HUES6 (cell line): ENCODE results near the gene TMPRSS11F.

Experiments
- H3K27ac ChIP-seq: 2 replicates; pipeline ENCODE4 v1.7.0; 2013; ENCODE audit warnings: low read depth, mild to moderate bottlenecking, low read length, inconsistent platforms
- H3K27me3 ChIP-seq: 2 replicates; pipeline ENCODE4 v1.6.1; 2013; ENCODE audit warnings: low read length; ENCODE audit not compliant: control insufficient read depth, insufficient read depth
- H3K36me3 ChIP-seq: 2 replicates; pipeline ENCODE4 v1.6.1; 2013; ENCODE audit warnings: low read length; ENCODE audit not compliant: control insufficient read depth, insufficient read depth
- H3K4me1 ChIP-seq: 2 replicates; pipeline ENCODE4 v1.6.1; 2013; ENCODE audit warnings: low read length; ENCODE audit not compliant: control insufficient read depth, insufficient read depth
- H3K4me3 ChIP-seq: 2 replicates; pipeline ENCODE4 v1.5.1; 2013; ENCODE audit warnings: low read depth, low read length
- H3K9ac ChIP-seq: one replicate; pipeline ENCODE4 v1.6.1; 2013; ENCODE audit warnings: mild to moderate bottlenecking, low read length
- H3K9me3 ChIP-seq: 2 replicates; pipeline ENCODE4 v1.6.1; 2013; ENCODE audit warnings: low read depth, low read length; ENCODE audit not compliant: control insufficient read depth, insufficient read depth

TMPRSS11F gene

DNA sequence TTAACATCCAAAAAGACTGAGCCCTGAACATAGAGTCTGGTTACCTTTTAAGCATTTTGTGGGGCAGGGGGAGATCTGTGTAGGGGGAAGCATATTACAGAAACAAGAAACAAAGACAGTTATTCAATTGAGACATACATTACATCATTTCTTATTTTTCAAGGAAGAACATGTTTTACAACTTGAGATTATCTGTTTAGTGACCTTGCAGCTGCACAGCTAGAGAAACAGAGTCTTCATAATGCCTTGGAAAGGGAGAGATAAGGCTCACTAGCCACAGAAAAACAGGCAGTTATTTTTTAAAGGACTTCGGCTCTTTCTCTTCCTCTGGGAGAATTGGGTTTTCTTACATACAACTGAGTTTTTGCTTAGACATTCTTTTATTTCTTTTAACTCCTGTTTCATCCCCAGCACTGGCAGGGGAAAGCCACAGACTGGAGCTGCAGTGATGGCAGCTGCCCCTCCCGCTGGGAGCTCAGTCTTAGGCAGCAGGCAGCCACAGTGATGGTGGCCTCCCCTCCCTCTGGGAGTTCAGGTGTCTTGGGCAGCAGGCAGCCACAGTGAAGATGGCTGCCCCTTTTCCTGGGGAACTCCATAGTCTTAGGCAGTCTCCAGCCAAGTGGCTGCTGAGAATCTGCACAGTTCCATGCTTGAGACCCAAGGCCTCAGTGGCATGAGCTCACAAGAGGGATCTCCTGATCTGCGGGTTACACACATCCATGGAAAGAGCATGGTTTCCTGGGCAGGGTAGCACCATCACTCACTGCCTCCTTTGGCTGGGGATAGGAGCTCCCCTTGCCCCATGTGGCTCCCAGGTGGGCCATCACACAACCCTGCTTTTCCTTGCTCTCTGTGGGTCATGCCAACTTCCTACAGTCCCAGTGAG lies 19.4 kb upstream of the TMPRSS11F start:
- Histone ChIP-seq H3K9ac (no peak overlapping the region), H3K36me3 (no peaks in the 10 kb centered on the region), H3K4me1 (peaks cover 5% of the 10 kb centered on the region; the same call in 1 of the 2 replicates), H3K9me3 (0 out of 2 replicates have a peak, but pooled peaks cover 9% of the 10 kb centered on the region), H3K27me3 (no peaks in the 10 kb centered on the region), H3K27ac (no peak overlapping the region), H3K4me3 (no peak overlapping the region)

DNA sequence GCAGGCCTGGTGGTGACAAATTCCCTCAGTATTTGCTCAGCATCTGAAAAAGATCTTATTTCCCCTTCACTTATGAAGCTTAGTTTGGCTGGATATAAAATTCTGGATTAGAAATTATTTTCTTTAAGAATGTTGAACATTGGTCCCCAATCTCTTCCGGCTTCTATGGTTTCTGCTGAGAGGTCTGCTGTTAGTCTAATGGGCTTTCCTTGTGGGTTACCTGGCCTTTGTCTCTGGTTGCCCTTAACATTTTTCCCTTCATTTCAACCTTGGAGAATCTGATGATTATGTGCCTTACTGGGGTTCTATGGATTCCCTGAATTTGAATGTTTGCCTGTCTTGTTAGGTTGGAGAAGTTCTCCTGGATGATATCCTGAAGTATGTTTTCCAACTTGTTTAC lies 17.4 kb upstream of the TMPRSS11F start:
- Histone ChIP-seq H3K4me3 (no peak overlapping the region), H3K27ac (no peak overlapping the region), H3K36me3 (no peaks in the 10 kb centered on the region), H3K9me3 (0 out of 2 replicates have a peak, but pooled peaks cover 9% of the 10 kb centered on the region), H3K4me1 (peaks cover 1% of the 10 kb centered on the region; the same call in 1 of the 2 replicates), H3K27me3 (no peaks in the 10 kb centered on the region), H3K9ac (no peak overlapping the region)

DNA sequence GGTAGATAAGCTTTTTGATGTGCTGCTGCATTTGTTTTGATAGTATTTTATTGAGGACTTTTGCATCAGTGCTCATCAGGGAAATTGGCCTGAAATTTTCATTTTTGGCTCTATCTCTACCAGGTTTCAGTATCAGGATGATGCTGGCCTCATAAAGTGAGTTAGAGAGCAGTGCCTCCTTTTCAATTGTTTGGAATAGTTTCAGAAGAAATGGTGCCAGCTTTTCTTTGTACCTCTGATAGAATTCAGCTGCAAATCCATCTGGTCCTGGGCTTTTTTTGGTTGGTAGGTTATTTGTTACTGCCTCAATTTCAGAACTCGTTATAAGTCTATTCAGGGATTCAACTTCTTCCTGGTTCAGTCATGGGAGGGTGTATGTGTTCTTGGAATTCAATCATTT lies 15.6 kb upstream of the TMPRSS11F start:
- H3K9me3 ChIP-seq = 0 out of 2 replicates have a peak, but pooled peaks cover 9% of the 10 kb centered on the region
- H3K27me3 ChIP-seq = no peaks in the 10 kb centered on the region
- H3K4me3 ChIP-seq = no peak overlapping the region
- H3K4me1 ChIP-seq = no peaks in the 10 kb centered on the region
- H3K27ac ChIP-seq = no peak overlapping the region
- no peak overlapping the region for H3K9ac ChIP-seq
- H3K36me3 ChIP-seq = no peaks in the 10 kb centered on the region

- no peak overlapping the region for H3K27ac ChIP-seq
- H3K36me3 ChIP-seq = no peaks in the 10 kb centered on the region
- 0 out of 2 replicates have a peak, but pooled peaks cover 2% of the 10 kb centered on the region for H3K9me3 ChIP-seq
- H3K4me1 ChIP-seq = no peaks in the 10 kb centered on the region
- H3K27me3 ChIP-seq = no peaks in the 10 kb centered on the region
- H3K4me3 ChIP-seq = no peak overlapping the region
- H3K9ac ChIP-seq = no peak overlapping the region
Observed at GRCh38 chr4:68141852-68142251, 12.2 kb upstream of the TMPRSS11F start.

DNA sequence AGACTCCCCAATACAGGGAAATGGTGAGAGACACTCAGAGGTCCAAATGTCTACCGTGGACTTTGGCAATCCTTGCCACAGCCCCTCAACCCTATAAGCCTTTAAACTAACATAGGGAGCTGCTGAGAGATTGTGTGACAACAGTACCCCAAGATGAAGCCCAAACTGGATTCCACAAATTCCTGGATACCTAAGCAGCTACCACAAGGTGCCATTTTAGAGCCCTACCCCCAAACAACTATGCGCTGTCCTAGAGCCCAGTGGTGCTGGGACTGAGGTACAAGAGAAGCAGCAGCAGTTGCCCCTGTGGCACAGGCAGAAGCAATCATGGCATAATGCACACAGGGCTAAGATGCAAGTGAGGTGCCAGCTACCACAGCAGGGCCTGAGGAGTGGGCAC lies 2.7 kb upstream of the TMPRSS11F start:
- no peaks in the 10 kb centered on the region; the same call in 1 of the 2 replicates for H3K9me3 ChIP-seq
- H3K4me3 ChIP-seq = no peak overlapping the region
- H3K36me3 ChIP-seq = no peaks in the 10 kb centered on the region
- H3K27ac ChIP-seq = no peak overlapping the region
- no peaks in the 10 kb centered on the region for H3K4me1 ChIP-seq
- H3K27me3 ChIP-seq = no peaks in the 10 kb centered on the region
- H3K9ac ChIP-seq = no peak overlapping the region

- Histone ChIP-seq H3K36me3 (no peaks in the 10 kb centered on the region), H3K9me3 (no peaks in the 10 kb centered on the region), H3K27ac (no peak overlapping the region), H3K4me1 (peaks cover 8% of the 10 kb centered on the region; the same call in 1 of the 2 replicates), H3K9ac (no peak overlapping the region), H3K27me3 (no peaks in the 10 kb centered on the region), H3K4me3 (no peak overlapping the region)
Observed at GRCh38 chr4:68124262-68124661, 5.4 kb downstream of the TMPRSS11F start.

GRCh38 chr4:68123525-68123924 lies 6.1 kb downstream of the TMPRSS11F start:
- H3K36me3 ChIP-seq = no peaks in the 10 kb centered on the region
- H3K4me1 ChIP-seq = peaks cover 8% of the 10 kb centered on the region; the same call in 1 of the 2 replicates
- no peak overlapping the region for H3K4me3 ChIP-seq
- H3K27ac ChIP-seq = peak overlapping the region; percentile 40
- no peak overlapping the region for H3K9ac ChIP-seq
- H3K9me3 ChIP-seq = no peaks in the 10 kb centered on the region
- H3K27me3 ChIP-seq = no peaks in the 10 kb centered on the region

DNA sequence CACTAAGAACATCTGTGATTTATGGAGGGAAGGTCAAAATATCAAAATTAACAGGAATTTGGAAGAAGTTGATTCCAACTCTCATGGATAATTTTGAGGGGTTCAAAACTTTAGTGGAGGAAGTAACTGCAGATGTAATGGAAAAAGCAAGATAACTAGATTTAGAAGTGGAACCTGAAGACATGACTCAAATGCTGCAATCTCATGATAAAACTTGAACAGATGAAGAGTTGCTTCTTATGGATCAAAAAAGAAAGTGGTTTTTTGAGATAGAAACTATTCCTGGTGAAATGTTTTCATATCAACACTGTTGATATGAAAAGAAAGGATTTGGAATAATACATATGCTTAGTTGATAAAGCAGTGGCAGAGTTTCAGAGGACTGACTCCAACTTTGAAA lies 9.7 kb downstream of the TMPRSS11F start:
- Histone ChIP-seq H3K4me3 (no peak overlapping the region), H3K9ac (no peak overlapping the region), H3K9me3 (peaks cover 4% of the 10 kb centered on the region; the same call in 1 of the 2 replicates), H3K36me3 (no peaks in the 10 kb centered on the region), H3K27me3 (no peaks in the 10 kb centered on the region), H3K4me1 (peaks cover 8% of the 10 kb centered on the region; the same call in 1 of the 2 replicates), H3K27ac (no peak overlapping the region)

- Histone ChIP-seq H3K27ac (no peak overlapping the region), H3K4me1 (no peaks in the 10 kb centered on the region), H3K9me3 (no peaks in the 10 kb centered on the region), H3K36me3 (no peaks in the 10 kb centered on the region), H3K9ac (no peak overlapping the region), H3K4me3 (no peak overlapping the region), H3K27me3 (no peaks in the 10 kb centered on the region)
Observed at GRCh38 chr4:68110441-68110840, 19.2 kb downstream of the TMPRSS11F start.

- no peak overlapping the region for H3K27ac ChIP-seq
- H3K9ac ChIP-seq = no peak overlapping the region
- H3K4me3 ChIP-seq = no peak overlapping the region
- H3K9me3 ChIP-seq = no peaks in the 10 kb centered on the region
- no peaks in the 10 kb centered on the region for H3K27me3 ChIP-seq
- no peaks in the 10 kb centered on the region for H3K4me1 ChIP-seq
- no peaks in the 10 kb centered on the region for H3K36me3 ChIP-seq
Observed at GRCh38 chr4:68109868-68110267, 19.8 kb downstream of the TMPRSS11F start.

DNA sequence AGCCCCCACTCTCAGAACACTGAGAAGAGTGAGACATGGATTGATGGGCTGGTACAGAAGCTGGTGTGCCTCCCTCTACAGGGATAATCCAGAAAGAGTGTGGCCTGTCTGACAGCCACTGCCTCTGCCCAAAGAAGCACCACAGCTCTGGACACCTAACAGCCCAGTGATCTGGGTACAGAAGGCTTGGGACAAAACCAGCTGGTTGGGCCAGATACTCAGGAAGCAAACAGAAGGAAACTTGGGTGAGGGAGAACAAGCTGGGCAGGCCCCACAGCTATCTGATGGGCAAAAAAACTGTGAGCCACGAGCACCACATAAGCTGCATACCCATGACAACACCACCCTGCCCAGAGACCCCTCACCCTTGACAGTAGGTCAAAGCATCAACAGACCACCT lies 46.9 kb downstream of the TMPRSS11F start:
- Histone ChIP-seq H3K9ac (no peak overlapping the region), H3K4me1 (peaks cover 10% of the 10 kb centered on the region), H3K36me3 (no peaks in the 10 kb centered on the region), H3K27me3 (no peaks in the 10 kb centered on the region), H3K4me3 (no peak overlapping the region), H3K9me3 (peaks cover 7% of the 10 kb centered on the region), H3K27ac (no peak overlapping the region)
